Lung (tissue), 16 donors: ENCODE results near the gene C1GALT1C1. TPM values are rescaled to one million over a fixed set of nuclear protein-coding genes. Genes with fewer than 3 reads are reported as not detected.

Experiments used
- ATAC-seq: fragments of 200-7000 bp; cut with Tn5 transposase; one replicate; pipeline ENCODE4 v1.9.1; 2020; ENCODE audit warnings: moderate number of reproducible peaks; ENCODE audit not compliant: insufficient read depth, low FRiP score
- DNase-seq, 3 donors: peaks; one replicate each; pipeline ENCODE4 v3.0.0-alpha.2; 2013 to 2017
- H3K27ac ChIP-seq, 2 donors: one replicate each; pipeline ENCODE4 v1.5.1; 2013; ENCODE audit warnings: mild to moderate bottlenecking in 2 of 2, moderate library complexity in 2 of 2, control low read depth in 1 of 2, inconsistent platforms in 1 of 2, low read depth in 1 of 2, low read length in 1 of 2
- H3K27me3 ChIP-seq, 3 donors: one replicate each; pipeline ENCODE4 v1.5.1; 2013; ENCODE audit warnings: low read length in 2 of 3; ENCODE audit not compliant: control insufficient read depth in 3 of 3, insufficient read depth in 3 of 3
- H3K36me3 ChIP-seq, 4 donors: one replicate each; pipeline ENCODE4 v1.5.1; 2013; ENCODE audit warnings: low read length in 4 of 4, mild to moderate bottlenecking in 1 of 4, moderate library complexity in 1 of 4; ENCODE audit not compliant: control insufficient read depth in 4 of 4, insufficient read depth in 4 of 4
- H3K4me1 ChIP-seq, 5 donors: one replicate each; pipeline ENCODE4 v1.5.1; 2013; ENCODE audit warnings: low read length in 5 of 5, mild to moderate bottlenecking in 2 of 5, moderate library complexity in 1 of 5; ENCODE audit not compliant: control insufficient read depth in 5 of 5, insufficient read depth in 5 of 5
- H3K4me3 ChIP-seq: one replicate; pipeline ENCODE4 v1.5.1; 2013; ENCODE audit warnings: mild to moderate bottlenecking, control low read depth, moderate library complexity
- H3K9ac ChIP-seq, 2 donors: one replicate each; pipeline ENCODE4 v1.5.1; 2013; ENCODE audit warnings: low read length in 2 of 2, control low read depth in 1 of 2; ENCODE audit not compliant: insufficient read depth in 1 of 2
- H3K9me3 ChIP-seq, 4 donors: one replicate each; pipeline ENCODE4 v1.5.1; 2013; ENCODE audit warnings: low read length in 3 of 4, mild to moderate bottlenecking in 1 of 4, moderate library complexity in 1 of 4; ENCODE audit not compliant: control insufficient read depth in 4 of 4, insufficient read depth in 3 of 4
- WGBS, 2 donors: extraction: QIAGEN DNeasy Blood & Tissue Kit; methylation state at CpG; one replicate each; pipeline ENCODE4 v1.1.7; 2013; 5-methylcytosine and 5-hydroxymethylcytosine counted together
- long read RNA-seq, 5 donors: transcript quantifications; one replicate each; lab custom pipeline, GENCODE V29; 2026
- polyA plus RNA-seq, 2 donors: library from polyadenylated mRNA; stranded (reverse); fragments of 200-250 nt; gene quantifications; one replicate each; pipeline ENCODE4 v1.2.1, GENCODE V29; 2013
- total RNA-seq, 2 donors: library from RNA; depleted of rRNA in 1 of 2; stranded (reverse); fragments of >200 nt in 1 of 2; gene quantifications; one replicate each; pipeline ENCODE4 v1.2.1, GENCODE V29; 2014 to 2021
- TF ChIP-seq, protein P1 (sequence below): IDR thresholded peaks from 2 replicates; pipeline ENCODE4 v1.5.1; 2012; ENCODE audit warnings: mild to moderate bottlenecking; ENCODE audit errors: control extremely low read depth, extremely low read depth
- donor health status: control.
- donor health status: control.
- donor health status: Bipolar disorder and iron deficiency.
- donor health status: healthy.
- donor health status: DM: yes; HTN: yes; CAD: no.

The C1GALT1C1 gene
- total RNA-seq (10 to 100 TPM; 19.3 to 28.2 TPM), polyA plus RNA-seq (10 to 100 TPM; 20.1 to 31.4 TPM)
- long read RNA-seq, donor 1, transcript C1GALT1C1-201 (2 exons, 1,613 nt): major isoform, 12 of 12 reads
- long read RNA-seq, donor 1, partial matches to known transcripts: 0 of 12 reads
- long read RNA-seq, donor 1, other reads (novel, unspliced or antisense): 0 of 12 reads
- long read RNA-seq, donor 2, transcript C1GALT1C1-201 (2 exons, 1,613 nt): major isoform, 7 of 7 reads
- long read RNA-seq, donor 2, partial matches to known transcripts: 0 of 7 reads
- long read RNA-seq, donor 2, other reads (novel, unspliced or antisense): 0 of 7 reads
- long read RNA-seq, donor 3, transcript C1GALT1C1-201 (2 exons, 1,613 nt): major isoform, 11 of 11 reads
- long read RNA-seq, donor 3, partial matches to known transcripts: 0 of 11 reads
- long read RNA-seq, donor 3, other reads (novel, unspliced or antisense): 0 of 11 reads
- long read RNA-seq, donor 4, transcript C1GALT1C1-201 (2 exons, 1,613 nt): major isoform, 5 of 5 reads
- long read RNA-seq, donor 4, partial matches to known transcripts: 0 of 5 reads
- long read RNA-seq, donor 4, other reads (novel, unspliced or antisense): 0 of 5 reads
- long read RNA-seq, donor 5, transcript C1GALT1C1-201 (2 exons, 1,613 nt): major isoform, 13 of 13 reads
- long read RNA-seq, donor 5, partial matches to known transcripts: 0 of 13 reads
- long read RNA-seq, donor 5, other reads (novel, unspliced or antisense): 0 of 13 reads

DNA sequence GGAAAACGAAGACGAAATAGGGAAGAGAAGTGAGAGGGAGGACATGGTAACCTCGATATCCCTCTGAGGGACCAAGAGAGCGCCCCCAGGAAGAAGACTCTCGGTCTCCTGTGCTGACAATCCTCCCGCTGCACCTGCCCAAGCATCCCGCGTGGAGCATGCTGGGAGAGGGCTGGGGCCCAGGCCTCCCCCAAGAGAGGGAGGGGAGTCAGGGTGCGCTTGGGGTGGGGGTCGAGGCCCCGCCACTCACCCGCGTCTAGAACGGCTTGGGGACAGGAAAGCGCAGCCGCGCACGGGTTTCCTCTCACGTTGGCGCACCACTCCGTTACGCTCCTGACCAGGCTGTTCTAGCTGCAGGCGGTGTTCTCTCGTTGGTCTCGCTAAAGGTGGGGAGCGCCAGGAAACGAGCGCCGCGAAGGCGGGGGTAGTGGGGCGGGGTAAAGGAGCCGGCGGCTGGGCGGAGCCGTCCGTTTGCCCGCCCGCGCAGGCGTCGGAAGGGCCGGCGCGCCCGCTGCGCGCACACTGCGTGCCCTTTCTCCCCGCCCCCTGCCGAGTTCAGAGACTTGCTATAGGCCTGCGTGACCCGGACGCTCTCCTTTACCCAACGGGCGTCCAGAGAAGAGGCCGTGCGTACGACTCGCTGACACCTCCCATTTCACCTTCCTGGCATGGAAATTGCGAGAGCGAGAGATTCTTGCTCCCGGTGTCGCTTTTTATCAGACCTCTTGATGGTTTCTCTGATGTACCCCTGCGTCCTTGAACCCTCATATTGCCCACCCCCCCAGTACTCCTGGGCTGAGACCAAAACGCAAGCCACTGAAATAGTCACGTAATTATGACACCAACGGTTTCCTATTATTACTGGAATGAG is at the start of gene C1GALT1C1:
C1GALT1C1 (minus strand) TSS at position 388 of the 871 bp plus-strand sequence. CDS start 2,888 bp downstream, outside the sequence.
- TF ChIP-seq, protein P1, sequence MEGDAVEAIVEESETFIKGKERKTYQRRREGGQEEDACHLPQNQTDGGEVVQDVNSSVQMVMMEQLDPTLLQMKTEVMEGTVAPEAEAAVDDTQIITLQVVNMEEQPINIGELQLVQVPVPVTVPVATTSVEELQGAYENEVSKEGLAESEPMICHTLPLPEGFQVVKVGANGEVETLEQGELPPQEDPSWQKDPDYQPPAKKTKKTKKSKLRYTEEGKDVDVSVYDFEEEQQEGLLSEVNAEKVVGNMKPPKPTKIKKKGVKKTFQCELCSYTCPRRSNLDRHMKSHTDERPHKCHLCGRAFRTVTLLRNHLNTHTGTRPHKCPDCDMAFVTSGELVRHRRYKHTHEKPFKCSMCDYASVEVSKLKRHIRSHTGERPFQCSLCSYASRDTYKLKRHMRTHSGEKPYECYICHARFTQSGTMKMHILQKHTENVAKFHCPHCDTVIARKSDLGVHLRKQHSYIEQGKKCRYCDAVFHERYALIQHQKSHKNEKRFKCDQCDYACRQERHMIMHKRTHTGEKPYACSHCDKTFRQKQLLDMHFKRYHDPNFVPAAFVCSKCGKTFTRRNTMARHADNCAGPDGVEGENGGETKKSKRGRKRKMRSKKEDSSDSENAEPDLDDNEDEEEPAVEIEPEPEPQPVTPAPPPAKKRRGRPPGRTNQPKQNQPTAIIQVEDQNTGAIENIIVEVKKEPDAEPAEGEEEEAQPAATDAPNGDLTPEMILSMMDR: no peak
- Histone ChIP-seq H3K36me3 (no peaks in the 10 kb centered on the region), H3K27me3 (no peaks in the 10 kb centered on the region), H3K9me3 (no peaks in the 10 kb centered on the region), H3K4me1 (no peaks in the 10 kb centered on the region), H3K4me3 (peak within 1 kb of the TSS; percentile 55), H3K9ac (peak within 1 kb of the TSS; percentile 65 to 73), H3K27ac (peak within 1 kb of the TSS; percentile 90 to 92)
- 0 to 36% methylated on average over 26 to 68 of the region's 68 CpGs for WGBS, 2 donors
- peak; percentile 90 to 95 (median 93) for DNase-seq
- peak; percentile 97 for ATAC-seq

DNA sequence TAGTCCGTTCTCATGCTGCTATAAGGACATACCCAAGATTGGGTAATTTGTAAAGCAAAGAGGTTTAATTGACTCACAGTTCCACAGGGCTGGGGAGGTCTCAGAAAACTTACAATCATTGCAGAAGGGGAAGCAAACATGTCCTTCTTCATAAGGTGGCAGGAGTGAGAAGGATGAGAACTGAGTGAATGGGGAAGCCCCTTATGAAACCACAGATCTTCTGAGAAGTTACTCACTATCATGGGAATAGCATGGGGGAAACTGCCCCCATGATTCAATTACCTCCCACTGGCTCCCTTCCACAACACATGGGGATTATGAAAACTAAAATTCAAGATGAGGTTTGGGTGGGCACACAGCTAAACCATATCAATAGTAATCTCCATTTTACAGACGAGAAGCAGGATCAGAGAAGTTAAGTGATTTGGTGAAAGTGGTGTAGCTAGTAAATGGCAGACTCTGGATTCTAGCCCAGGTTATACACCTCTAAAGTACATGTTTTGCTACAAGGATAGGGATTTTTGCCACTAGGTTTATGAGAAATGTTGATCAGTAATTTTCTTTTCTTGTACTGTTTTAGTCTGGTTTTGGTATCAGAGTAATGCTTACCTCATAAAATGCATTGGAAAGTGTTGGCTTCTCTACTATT is 47.3 kb upstream of the C1GALT1C1 start:
- Histone ChIP-seq H3K4me1 (no peaks in the 10 kb centered on the region), H3K27ac (no peak overlapping the region), H3K9ac (no peak overlapping the region), H3K9me3 (peaks cover 0 to 2% (median 0%) of the 10 kb centered on the region in 4 donors), H3K36me3 (no peaks in the 10 kb centered on the region), H3K27me3 (no peaks in the 10 kb centered on the region), H3K4me3 (no peak overlapping the region)
- ATAC-seq: no peak
- 69 to 76% methylated on average over 2 of the region's 2 CpGs for WGBS, 2 donors
- DNase-seq: no peak
- TF ChIP-seq, protein P1: no peak

DNA sequence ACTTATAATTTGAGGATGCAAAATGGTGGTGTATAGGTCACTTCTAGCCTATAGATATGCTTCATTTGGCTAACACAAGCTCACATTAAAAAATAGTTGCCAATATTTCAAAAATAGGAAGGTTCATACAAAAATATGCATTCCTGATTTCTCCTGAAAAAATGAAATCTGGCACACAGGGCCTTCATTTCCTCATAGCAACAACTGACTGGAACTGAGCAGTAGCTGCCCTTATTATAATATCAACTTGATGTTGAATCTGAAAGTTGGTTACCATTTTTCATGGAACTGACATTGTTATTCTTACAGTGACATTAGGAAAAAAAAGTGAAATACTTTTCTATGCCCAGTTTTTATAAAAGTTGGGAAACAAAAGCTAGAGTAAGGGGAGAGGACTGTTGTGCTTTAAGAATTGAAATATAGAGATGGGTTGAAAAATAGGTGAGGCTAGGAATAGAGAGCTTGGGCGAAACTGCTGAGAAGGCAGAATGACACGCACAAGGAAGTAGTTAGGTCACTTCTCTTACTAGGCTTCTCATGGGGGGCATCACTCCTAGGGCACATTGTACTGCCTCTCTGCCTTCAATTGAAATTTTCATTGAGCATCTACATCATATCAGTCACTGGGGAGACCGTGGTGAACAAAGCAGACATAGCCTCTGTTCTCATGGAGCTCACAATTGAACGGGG is 43.1 kb upstream of the C1GALT1C1 start:
- Histone ChIP-seq H3K27ac (no peak overlapping the region), H3K36me3 (no peaks in the 10 kb centered on the region), H3K27me3 (no peaks in the 10 kb centered on the region), H3K9me3 (no peaks in the 10 kb centered on the region), H3K9ac (no peak overlapping the region), H3K4me3 (no peak overlapping the region), H3K4me1 (no peaks in the 10 kb centered on the region)
- TF ChIP-seq, protein P1: no peak
- no peak for DNase-seq
- no peak for ATAC-seq
- 77 to 87% methylated on average over 4 of the region's 4 CpGs for WGBS, 2 donors
